GM21619 (cell line): ENCODE measurements around the gene TMPRSS11E.
"Not testable (repeated sequence)": the region's sequence is repeated elsewhere in the genome, so short reads cannot be mapped to it uniquely, and the experiment has no call there.

Experiments
- ATAC-seq: cut with Tn5 transposase; IDR thresholded peaks from one replicate; pipeline ENCODE4 v1.9.1; 2021; ENCODE audit not compliant: unreplicated experiment

TMPRSS11E gene

GRCh38 chr4:68460085-68460484 lies 12.8 kb downstream of the TMPRSS11E start:
- no peak for ATAC-seq

GRCh38 chr4:68461790-68462189 lies 14.5 kb downstream of the TMPRSS11E start:
- no peak for ATAC-seq

GRCh38 chr4:68462691-68463090 lies 15.4 kb downstream of the TMPRSS11E start:
- no peak for ATAC-seq

GRCh38 chr4:68463796-68464195 lies 16.5 kb downstream of the TMPRSS11E start:
- no peak for ATAC-seq

GRCh38 chr4:68465058-68465457 lies 17.8 kb downstream of the TMPRSS11E start:
- ATAC-seq: no peak

- ATAC-seq: no peak
These were observed 18.9 kb downstream of the TMPRSS11E start for GRCh38 chr4:68466185-68466584.

GRCh38 chr4:68466751-68467150 lies 19.5 kb downstream of the TMPRSS11E start:
- no peak for ATAC-seq

- ATAC-seq: peak; percentile 58
These were observed 22.2 kb downstream of the TMPRSS11E start for GRCh38 chr4:68469482-68469881.

- no peak for ATAC-seq
These were observed 28.9 kb downstream of the TMPRSS11E start for GRCh38 chr4:68476191-68476590.

- ATAC-seq: no peak
These were observed 42.1 kb downstream of the TMPRSS11E start for GRCh38 chr4:68489338-68489737.

GRCh38 chr4:68490826-68491457 lies 43.7 kb downstream of the TMPRSS11E start:
- ATAC-seq: no peak

- ATAC-seq: no peak
These were observed 47.4 kb downstream of the TMPRSS11E start for GRCh38 chr4:68494688-68495087.

GRCh38 chr4:68498413-68499007 lies 51.2 kb downstream of the TMPRSS11E start:
- ATAC-seq: peak; percentile 94

- ATAC-seq: no peak
These were observed 51.8 kb downstream of the TMPRSS11E start for GRCh38 chr4:68499021-68499420.

- not testable (repeated sequence) for ATAC-seq
These were observed 56.2 kb downstream of the TMPRSS11E start for GRCh38 chr4:68503462-68503861.

- ATAC-seq: not testable (repeated sequence)
These were observed 57.6 kb downstream of the TMPRSS11E start for GRCh38 chr4:68504836-68505235.

- ATAC-seq: peak; percentile 80
These were observed 58.2 kb downstream of the TMPRSS11E start for GRCh38 chr4:68505452-68505851.

- no peak for ATAC-seq
These were observed 71.6 kb downstream of the TMPRSS11E start for GRCh38 chr4:68518889-68519288.

GRCh38 chr4:68520985-68521384 lies 73.7 kb downstream of the TMPRSS11E start:
- ATAC-seq: no peak

- not testable (repeated sequence) for ATAC-seq
These were observed 75.0 kb downstream of the TMPRSS11E start for GRCh38 chr4:68522232-68522631.

- no peak for ATAC-seq
These were observed 88.7 kb downstream of the TMPRSS11E start for GRCh38 chr4:68535974-68536373.

- ATAC-seq: no peak
These were observed 89.1 kb downstream of the TMPRSS11E start for GRCh38 chr4:68536375-68536774.

GRCh38 chr4:68542742-68543141 lies 95.5 kb downstream of the TMPRSS11E start:
- not testable (repeated sequence) for ATAC-seq
